GM20431 (cell line): Measurements from ENCODE around the gene PIH1D1.

Source experiments
- in situ Hi-C: fragments of 300-500 bp; cut with MseI, MboI; formaldehyde crosslinking; loops from one replicate; pipeline ENCODE4 v1.15.0; 2020; ENCODE audit warnings: low sequenced_read_pairs; ENCODE audit not compliant: unreplicated experiment

The PIH1D1 gene

DNA sequence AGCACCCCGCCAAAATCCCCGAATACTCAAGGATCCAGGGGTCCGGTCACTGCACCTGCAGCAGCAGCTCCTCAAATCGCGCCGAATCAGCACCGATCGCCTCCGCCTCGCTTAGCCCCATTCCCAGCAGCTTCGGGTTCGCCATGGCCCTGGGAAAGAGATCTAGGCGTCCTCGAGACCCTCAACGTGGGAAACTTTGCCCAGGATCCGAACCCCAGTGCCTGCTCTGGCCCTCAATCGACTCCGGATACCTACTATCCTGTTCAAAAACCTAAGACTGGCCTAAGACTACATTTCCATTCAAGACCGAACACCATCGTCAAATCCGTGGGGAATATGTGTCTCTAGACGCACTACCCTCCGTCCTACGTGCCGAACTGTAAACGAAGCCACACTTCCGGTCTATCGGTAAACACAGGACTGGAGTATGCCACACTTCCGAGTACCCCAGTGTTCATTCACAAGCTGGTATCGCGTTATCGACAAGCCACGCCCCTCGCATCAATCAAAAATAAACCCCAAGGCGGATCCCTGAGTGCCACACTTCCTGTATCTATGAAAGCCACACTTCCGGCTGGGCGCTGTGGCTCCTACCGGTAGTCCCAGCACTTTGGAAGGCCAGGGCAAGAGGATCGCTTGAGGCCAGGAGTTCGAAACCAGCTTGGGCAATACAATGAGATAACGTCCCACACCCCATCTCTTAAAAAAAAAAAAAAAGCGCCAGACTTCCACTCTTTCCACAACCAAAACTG lies at the start of gene PIH1D1:
TSS of gene PIH1D1 (minus strand) at position 385 of the 752 bp plus-strand sequence. CDS start at position 145, 240 bp downstream.
- in situ Hi-C loops = no loop called here

- in situ Hi-C loops = no loop called here
Observed at GRCh38 chr19:49499030-49499670, 47.5 kb upstream of the PIH1D1 start.

- in situ Hi-C loops = no loop called here
Observed at GRCh38 chr19:49498475-49498874, 46.9 kb upstream of the PIH1D1 start.

- in situ Hi-C loops = no loop called here
Observed at GRCh38 chr19:49497789-49498103, 46.1 kb upstream of the PIH1D1 start.

- in situ Hi-C loops = no loop called here
Observed at GRCh38 chr19:49497047-49497788, 45.6 kb upstream of the PIH1D1 start.

DNA sequence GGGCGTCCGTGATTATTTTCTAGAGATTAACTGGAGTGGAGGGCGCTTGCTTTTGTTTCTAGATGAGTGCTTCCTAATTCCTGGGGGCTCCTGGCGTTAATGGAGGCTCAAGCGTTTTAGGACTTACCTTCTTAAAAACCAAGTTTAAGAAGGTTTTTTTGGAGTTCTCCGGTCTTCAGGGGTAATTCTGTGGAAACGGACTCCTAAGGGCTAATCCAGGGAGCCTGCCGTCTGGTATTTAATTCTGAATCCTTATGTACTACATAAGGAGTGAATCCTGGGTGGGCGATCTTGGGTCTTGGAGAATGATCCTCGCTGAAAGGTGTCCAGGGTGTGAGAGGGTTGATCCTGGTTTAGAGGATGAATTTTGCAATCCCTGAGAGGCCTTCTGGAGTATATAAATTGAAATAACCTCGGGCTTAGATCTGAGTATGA lies 45.0 kb upstream of the PIH1D1 start:
- in situ Hi-C loops = no loop called here

GRCh38 chr19:49492573-49493405 lies 41.2 kb upstream of the PIH1D1 start:
- in situ Hi-C loops = no loop called here

GRCh38 chr19:49491804-49492572 lies 40.4 kb upstream of the PIH1D1 start:
- in situ Hi-C loops = no loop called here

DNA sequence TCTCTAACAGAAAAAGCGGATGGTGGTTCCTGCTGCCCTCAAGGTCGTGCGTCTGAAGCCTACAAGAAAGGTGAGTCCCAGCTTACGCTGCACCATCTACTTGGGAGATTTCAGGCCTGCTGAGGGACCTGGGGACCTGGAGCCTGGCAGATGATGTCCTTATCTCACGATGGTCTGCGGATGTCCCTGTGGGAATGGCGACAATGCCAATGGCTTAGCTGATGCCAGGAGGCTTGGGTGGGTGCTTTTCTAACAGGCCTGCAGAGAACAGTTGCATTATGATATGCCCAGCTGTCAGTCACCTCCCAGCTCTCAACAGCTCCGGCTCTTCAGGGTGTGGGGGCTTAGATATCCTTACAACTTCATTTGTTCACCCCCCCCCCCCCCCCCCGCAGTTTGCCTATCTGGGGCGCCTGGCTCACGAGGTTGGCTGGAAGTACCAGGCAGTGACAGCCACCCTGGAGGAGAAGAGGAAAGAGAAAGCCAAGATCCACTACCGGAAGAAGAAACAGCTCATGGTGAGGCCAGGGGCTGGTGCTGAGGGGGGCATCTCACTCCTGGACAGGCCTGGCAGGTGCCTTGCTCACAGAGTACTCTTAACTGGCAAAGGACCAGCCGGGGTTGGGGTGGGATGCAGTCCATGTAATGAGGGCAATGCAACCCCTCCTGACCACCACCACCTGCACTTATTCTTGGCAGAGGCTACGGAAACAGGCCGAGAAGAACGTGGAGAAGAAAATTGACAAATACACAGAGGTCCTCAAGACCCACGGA lies 39.6 kb upstream of the PIH1D1 start:
- in situ Hi-C loops = no loop called here

DNA sequence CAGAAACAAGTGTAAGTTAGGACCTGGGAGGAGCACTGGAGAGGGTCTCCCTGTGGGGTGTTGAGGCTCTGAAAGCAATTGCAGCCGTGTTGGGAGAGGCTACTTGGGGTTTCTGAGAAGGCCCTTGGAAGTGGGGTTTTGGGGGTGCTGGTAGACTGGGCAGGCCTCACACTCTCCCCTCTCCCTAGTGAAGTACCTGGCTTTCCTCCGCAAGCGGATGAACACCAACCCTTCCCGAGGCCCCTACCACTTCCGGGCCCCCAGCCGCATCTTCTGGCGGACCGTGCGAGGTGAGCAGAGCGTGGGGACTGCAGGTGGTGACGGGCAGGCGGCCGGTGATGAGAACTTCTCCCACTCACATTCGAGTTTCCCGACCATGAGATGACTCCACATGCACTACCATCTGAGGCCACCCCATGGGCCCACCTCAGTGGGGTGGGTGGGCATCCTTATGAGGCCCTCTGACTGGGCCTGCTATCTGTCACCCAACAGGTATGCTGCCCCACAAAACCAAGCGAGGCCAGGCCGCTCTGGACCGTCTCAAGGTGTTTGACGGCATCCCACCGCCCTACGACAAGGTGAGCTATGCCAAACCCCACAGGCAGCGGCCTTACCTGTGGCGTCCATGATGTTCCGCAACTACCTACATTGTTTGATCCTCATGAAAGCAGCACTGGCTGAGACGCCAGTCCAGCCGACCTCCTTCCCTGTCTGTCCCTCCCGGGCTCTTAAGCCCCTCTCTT lies 38.8 kb upstream of the PIH1D1 start:
- in situ Hi-C loops = no loop called here

- in situ Hi-C loops = no loop called here
Observed at GRCh38 chr19:49489601-49490167, 38.1 kb upstream of the PIH1D1 start.

DNA sequence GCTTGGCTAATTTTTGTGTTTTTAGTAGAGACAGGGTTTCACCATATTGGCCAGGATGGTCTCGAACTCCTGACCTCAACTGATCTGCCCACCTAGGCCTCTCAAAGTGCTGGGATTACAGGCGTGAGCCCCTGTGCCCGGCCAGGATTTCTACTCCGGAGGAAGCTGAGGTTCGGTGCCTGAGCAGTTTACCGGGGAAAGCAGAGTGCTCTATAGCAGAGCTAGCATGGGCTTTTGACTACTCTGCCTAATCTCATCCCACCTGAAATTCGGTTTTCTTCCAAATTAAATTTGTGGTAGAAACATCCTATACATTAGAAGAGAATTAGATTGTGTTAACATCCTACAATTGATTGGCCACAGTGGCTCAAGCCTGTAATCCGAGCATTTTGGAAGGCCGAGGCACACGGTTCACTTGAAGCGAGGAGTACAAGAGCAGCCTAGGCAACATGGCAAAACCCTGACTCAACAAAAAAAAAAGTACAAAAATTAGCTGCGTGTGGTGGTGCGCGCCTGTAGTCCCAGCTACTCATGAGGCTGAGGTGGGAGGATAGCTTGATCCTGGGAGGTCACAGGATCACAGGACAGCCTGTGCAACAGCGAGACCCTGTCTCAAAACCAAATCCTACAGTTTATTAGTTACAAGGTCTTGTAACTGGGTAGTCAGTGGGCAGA lies 37.4 kb upstream of the PIH1D1 start:
- in situ Hi-C loops = no loop called here

DNA sequence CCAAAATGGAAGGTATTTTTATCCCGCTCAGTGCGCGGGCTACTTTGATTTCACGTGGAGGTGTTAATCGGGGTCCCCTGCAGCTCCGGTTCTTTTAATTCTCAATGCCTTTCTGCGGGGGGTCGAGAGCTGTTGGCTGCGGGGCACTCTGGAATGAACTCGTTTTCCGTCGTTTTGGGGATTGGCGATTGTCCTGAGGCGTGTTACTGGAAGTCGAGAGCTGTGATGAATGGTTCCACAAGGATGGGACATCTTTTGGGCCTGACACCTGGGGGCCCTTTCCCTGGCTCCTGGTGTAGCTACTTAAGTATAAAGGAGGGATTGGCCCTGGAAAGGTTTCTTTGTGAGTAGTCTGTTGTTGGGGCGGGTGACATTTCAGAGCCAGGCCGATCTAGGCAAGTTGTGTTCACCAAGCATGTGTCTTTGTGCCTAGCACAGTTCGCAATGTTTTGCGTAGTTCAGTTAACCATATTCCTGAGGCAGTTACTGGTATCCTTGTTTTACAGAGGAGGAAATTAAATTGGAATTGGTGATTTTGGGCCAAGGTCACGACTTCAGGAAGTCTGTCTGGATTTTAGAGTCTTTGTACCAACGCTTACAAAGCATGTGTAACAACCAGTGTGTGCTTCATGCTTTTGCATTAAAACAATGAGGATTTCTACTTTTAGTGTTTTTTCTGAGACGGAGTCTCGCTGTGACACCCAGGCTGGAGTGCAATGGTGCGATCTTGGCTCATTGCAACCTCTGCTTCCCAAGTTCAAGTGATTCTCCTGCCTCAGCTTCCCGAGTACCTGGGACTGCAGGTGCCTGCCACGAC lies 36.6 kb upstream of the PIH1D1 start:
- in situ Hi-C loops = no loop called here

DNA sequence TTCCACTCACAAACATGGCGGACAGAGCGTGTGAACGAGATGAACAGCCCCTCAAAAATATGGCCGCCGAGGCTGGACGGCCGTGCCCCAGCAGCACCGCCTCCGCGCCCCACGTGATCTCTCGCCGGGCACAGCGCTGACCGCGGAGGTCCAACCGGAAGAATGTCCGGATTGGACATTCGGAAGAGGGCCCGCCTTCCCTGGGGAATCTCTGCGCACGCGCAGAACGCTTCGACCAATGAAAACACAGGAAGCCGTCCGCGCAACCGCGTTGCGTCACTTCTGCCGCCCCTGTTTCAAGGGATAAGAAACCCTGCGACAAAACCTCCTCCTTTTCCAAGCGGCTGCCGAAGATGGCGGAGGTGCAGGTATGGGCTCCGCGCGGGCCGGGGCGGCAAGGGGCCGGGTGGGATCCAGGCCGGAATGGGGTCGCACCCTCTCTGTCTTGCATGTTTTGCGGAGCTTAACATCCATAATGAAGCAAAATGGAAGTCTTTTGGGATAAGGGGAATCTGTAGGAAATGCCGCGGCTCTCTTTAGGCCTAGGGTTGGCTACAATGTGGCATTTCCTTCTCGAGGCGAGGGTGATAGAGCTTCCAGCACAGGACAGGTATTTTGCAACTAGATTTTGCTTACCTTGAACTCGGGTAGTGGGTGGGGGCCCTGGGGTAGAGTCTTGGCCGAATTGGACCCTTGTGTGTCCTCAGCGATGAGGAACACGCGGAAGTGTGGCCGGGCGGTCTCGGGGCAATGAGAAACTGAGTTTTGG lies 35.8 kb upstream of the PIH1D1 start, which contains the start of gene RPL13A:
TSS of gene RPL13A (plus strand) at position 332 of the 769 bp plus-strand sequence. CDS start at position 354, 22 bp downstream.
- in situ Hi-C loops = no loop called here

DNA sequence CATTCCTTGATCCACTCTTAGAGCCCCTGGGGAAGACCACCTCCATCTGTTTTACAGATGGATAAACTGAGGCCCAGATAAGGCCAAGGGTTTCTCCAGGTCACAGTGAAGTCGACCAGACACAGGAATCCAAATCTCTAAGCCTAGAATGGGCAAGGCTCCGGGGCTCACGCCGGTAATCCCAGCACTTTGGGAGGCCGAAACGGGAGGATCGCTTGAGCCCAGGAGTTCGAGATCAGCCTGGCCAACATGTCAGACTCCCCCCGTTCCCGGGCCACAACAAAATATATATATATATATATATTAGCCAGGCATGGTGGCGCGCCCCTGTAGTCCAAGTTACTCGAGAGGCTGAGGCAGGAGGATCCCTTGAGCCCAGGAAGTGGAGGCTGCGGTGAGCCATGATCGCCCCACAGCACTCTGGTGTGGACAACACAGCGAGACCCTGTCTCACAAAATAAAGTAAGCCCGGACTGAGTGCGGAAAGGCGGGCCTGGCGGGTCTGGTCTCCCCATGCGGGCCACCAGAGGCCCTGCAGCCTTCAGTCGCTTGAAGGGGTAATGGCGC lies 35.2 kb upstream of the PIH1D1 start:
- in situ Hi-C loops = no loop called here
